DND-41 (cell line): ENCODE results near the gene CLEC12A.

ENCODE experiments used
- EZH2 ChIP-seq: IDR thresholded peaks from 3 replicates; pipeline ENCODE4 v1.6.1; 2012; ENCODE audit warnings: borderline replicate concordance, low read depth, mild to moderate bottlenecking, moderate library complexity, low read length, inconsistent platforms; ENCODE audit not compliant: severe bottlenecking
- TF ChIP-seq, protein P1 (sequence below): IDR thresholded peaks from 2 replicates; pipeline ENCODE4 v1.5.1; 2012; ENCODE audit warnings: borderline replicate concordance, low read length, moderate library complexity, mild to moderate bottlenecking; ENCODE audit not compliant: poor library complexity, severe bottlenecking; ENCODE audit errors: extremely low read depth

DNA sequence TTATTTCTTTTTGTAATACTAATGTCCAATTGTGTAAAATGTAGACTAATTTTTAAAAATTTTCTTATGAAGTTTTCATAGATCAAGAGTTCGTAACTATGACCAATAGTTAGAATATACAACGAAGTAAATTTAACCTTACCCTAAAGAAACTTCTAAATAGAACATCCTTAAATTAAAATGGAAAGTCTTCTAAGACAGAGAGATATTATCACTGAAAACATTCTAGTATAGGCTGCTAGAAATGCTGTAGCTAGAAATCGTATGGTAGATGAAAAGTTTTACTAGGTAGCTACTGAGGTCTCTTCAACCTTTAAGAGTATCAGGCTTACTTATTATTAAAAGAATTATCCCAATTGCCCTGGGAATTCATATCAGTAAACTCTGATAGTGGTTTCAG is 40.0 kb upstream of the CLEC12A start:
- TF ChIP-seq, protein P1, sequence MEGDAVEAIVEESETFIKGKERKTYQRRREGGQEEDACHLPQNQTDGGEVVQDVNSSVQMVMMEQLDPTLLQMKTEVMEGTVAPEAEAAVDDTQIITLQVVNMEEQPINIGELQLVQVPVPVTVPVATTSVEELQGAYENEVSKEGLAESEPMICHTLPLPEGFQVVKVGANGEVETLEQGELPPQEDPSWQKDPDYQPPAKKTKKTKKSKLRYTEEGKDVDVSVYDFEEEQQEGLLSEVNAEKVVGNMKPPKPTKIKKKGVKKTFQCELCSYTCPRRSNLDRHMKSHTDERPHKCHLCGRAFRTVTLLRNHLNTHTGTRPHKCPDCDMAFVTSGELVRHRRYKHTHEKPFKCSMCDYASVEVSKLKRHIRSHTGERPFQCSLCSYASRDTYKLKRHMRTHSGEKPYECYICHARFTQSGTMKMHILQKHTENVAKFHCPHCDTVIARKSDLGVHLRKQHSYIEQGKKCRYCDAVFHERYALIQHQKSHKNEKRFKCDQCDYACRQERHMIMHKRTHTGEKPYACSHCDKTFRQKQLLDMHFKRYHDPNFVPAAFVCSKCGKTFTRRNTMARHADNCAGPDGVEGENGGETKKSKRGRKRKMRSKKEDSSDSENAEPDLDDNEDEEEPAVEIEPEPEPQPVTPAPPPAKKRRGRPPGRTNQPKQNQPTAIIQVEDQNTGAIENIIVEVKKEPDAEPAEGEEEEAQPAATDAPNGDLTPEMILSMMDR = no peak
- no peak for TF ChIP-seq EZH2
